Gastrocnemius medialis (tissue), 4 donors: ENCODE results near the gene PALM3.

ENCODE experiments used
- CTCF ChIP-seq, 5 experiments: fragments of 450-650 bp in 3 of 5; fragments of 200-600 bp in 2 of 5; sonication (generic) in 2 of 5; IDR thresholded peaks in 4 of 5; conservative IDR thresholded peaks in 1 of 5; 1 replicate in 4 of 5; 2 replicates in 1 of 5; pipeline ENCODE4 v1.5.1; 2016 to 2019; ENCODE audit warnings: antibody characterized with exemption in 5 of 5, mild to moderate bottlenecking in 3 of 5, moderate library complexity in 3 of 5
- POLR2A ChIP-seq, 2 donors: fragments of 450-650 bp; IDR thresholded peaks; one replicate each; pipeline ENCODE4 v1.6.1; 2017; ENCODE audit warnings: antibody characterized with exemption in 2 of 2, mild to moderate bottlenecking in 2 of 2, moderate library complexity in 2 of 2

DNA sequence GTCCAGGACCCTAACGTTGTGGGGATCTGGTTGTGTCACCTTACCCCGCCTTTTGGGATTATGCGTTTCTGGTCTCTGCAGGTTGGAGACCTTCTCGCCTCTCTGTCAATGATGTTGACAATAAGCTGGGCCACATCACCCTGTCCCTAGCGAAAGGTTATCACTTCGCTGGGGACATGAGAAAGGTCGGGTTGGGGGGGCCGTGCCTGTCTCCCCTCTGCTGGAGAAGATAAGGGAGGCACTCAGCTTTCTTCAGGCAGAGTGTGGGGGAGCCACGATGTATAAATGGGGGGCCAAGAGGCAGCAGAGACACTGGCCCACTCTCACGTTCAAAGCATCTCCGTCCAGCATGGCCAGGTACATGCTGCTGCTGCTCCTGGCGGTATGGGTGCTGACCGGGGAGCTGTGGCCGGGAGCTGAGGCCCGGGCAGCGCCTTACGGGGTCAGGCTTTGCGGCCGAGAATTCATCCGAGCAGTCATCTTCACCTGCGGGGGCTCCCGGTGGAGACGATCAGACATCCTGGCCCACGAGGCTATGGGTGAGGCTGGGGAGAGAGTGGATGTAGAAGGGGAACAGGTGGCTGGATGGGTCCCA lies 33.9 kb downstream of the PALM3 start, which contains the start of gene RLN3:
- TF ChIP-seq CTCF (IDR thresholded peaks at IDR 0.05 in 4 of 5, conservative IDR thresholded peaks at IDR 0.05 in 1 of 5) (no peak), POLR2A (IDR thresholded peaks at IDR 0.05) (no peak)
